Measurements from ENCODE around the gene FADS2.

Gene FADS2

GRCh38 chr11:61827571-61828378 is at the start of gene FADS2:
Gene FADS2, plus strand, starts transcription at chr11:61828300. Its CDS starts 91 bp downstream, at chr11:61828391.
- peak; percentile 61 for FAIRE-seq
- DNase-seq (ENCODE audit: low spot score), result peak; percentile 94

GRCh38 chr11:61778357-61778886 is 49.7 kb upstream of the FADS2 start:
- FAIRE-seq, result no peak

GRCh38 chr11:61778920-61779650 is 49.0 kb upstream of the FADS2 start:
- DNase-seq (ENCODE audit: low spot score), result no peak
- no peak for FAIRE-seq

More at GRCh38 chr11:61778357-61778886, 49.7 kb upstream of the FADS2 start:
- no peak for DNase-seq (ENCODE audit: low spot score)

GRCh38 chr11:61779666-61780525 is 48.2 kb upstream of the FADS2 start:
- DNase-seq (ENCODE audit: low spot score), result no peak
- no peak for FAIRE-seq

- DNase-seq (ENCODE audit: low spot score) (no peak), FAIRE-seq (no peak)
Observed at GRCh38 chr11:61780581-61781162, 47.4 kb upstream of the FADS2 start.

- FAIRE-seq (no peak), DNase-seq (ENCODE audit: low spot score) (no peak)
Observed at GRCh38 chr11:61781585-61781984, 46.5 kb upstream of the FADS2 start.

- FAIRE-seq, result no peak
Observed at GRCh38 chr11:61782299-61782698, 45.8 kb upstream of the FADS2 start.

GRCh38 chr11:61782841-61783240 is 45.3 kb upstream of the FADS2 start:
- DNase-seq (ENCODE audit: low spot score) (no peak), FAIRE-seq (no peak)

More at GRCh38 chr11:61782299-61782698, 45.8 kb upstream of the FADS2 start:
- no peak for DNase-seq (ENCODE audit: low spot score)

- DNase-seq (ENCODE audit: low spot score), result no peak
- no peak for FAIRE-seq
Observed at GRCh38 chr11:61783717-61784505, 44.2 kb upstream of the FADS2 start.

GRCh38 chr11:61784506-61784805 is 43.6 kb upstream of the FADS2 start:
- DNase-seq (ENCODE audit: low spot score), result no peak
- FAIRE-seq, result no peak

- no peak for DNase-seq (ENCODE audit: low spot score)
- no peak for FAIRE-seq
Observed at GRCh38 chr11:61785837-61786402, 42.2 kb upstream of the FADS2 start.

GRCh38 chr11:61787928-61788491 is 40.1 kb upstream of the FADS2 start:
- DNase-seq (ENCODE audit: low spot score) (peak; percentile 31), FAIRE-seq (no peak)

- DNase-seq (ENCODE audit: low spot score) (peak; percentile 71), FAIRE-seq (no peak)
Observed at GRCh38 chr11:61791737-61792309, 36.3 kb upstream of the FADS2 start.

GRCh38 chr11:61792310-61793082 is 35.6 kb upstream of the FADS2 start, which contains the start of the genes FEN1 and TMEM258:
Gene FEN1, plus strand, starts transcription at chr11:61792911. Its CDS starts 2,451 bp downstream, at chr11:61795362.
Gene TMEM258, minus strand, starts transcription at chr11:61792599. Its CDS starts 41 bp downstream, at chr11:61792558.
- peak; percentile 94 for DNase-seq (ENCODE audit: low spot score)
- no peak for FAIRE-seq

GRCh38 chr11:61793083-61793828 is 34.8 kb upstream of the FADS2 start:
- DNase-seq (ENCODE audit: low spot score) (no peak), FAIRE-seq (no peak)

GRCh38 chr11:61793829-61794204 is 34.3 kb upstream of the FADS2 start:
- FAIRE-seq, result no peak
- DNase-seq (ENCODE audit: low spot score), result no peak

GRCh38 chr11:61794579-61794978 is 33.5 kb upstream of the FADS2 start:
- DNase-seq (ENCODE audit: low spot score) (no peak), FAIRE-seq (no peak)

GRCh38 chr11:61795459-61795858 is 32.6 kb upstream of the FADS2 start:
- no peak for FAIRE-seq
- DNase-seq (ENCODE audit: low spot score), result no peak

All from urothelium cell line (cell line).